Measurements from ENCODE around the gene FARP2. TPM values are rescaled to one million over a fixed set of nuclear protein-coding genes. Genes with fewer than 3 reads are reported as not detected.

Gene FARP2
- polyA plus RNA-seq, 1 of the 3 experiments (the other 2 are of a cell fraction): 11.5 TPM

DNA sequence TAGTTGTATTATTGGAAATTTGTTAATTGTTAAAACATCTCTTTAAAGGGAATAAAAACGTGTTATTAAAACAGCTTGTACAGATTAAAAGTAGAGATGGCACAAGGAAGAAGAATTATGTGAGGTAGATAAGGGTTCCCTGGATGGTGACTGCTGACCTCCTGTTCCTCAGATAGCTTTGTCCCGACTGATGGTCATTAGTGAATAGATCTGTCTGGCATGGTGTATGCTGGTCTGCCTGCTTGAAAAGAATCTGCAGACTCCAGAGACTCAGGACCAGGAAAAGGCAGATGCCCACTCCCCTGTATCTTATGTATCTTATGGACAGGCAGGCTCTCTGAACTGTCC lies 5.6 kb upstream of the FARP2 start:
- no peaks in the 10 kb centered on the region for H3K9me2 ChIP-seq
- peaks cover 49% of the 10 kb centered on the region for H3F3A ChIP-seq (replicated peaks; ENCODE audit: insufficient read depth)
- peaks cover 0 to 4% of the 10 kb centered on the region in 2 experiments; a peak in 1 of 4 replicates for H3K4me1 ChIP-seq (ENCODE audit: control insufficient read depth in 1 of 2, insufficient read depth in 2 of 2, low read depth in 1 of 2, low read length in 1 of 2)
- TF ChIP-seq RCOR1 (IDR thresholded peaks at IDR 0.05; ENCODE audit: low read length) (no peak), TCF12 (IDR thresholded peaks at IDR 0.05) (no peak), NFIC (IDR thresholded peaks at IDR 0.05; ENCODE audit: borderline replicate concordance) (no peak), SMC3 (IDR thresholded peaks at IDR 0.05; ENCODE audit: low read depth, low read length) (no peak), FOSL2 (IDR thresholded peaks at IDR 0.05; ENCODE audit: borderline replicate concordance, low read depth) (no peak), RFX5 (IDR thresholded peaks at IDR 0.05; ENCODE audit: low read length) (no peak), NRF1 (IDR thresholded peaks at IDR 0.05; ENCODE audit: low read depth, low read length) (no peak), RXRA (IDR thresholded peaks at IDR 0.05; ENCODE audit: borderline replicate concordance, low read depth) (no peak), POLR2AphosphoS5 (IDR thresholded peaks at IDR 0.05; ENCODE audit: low read depth, low read length) (no peak), ELF1 (IDR thresholded peaks at IDR 0.05) (no peak), SIN3A (IDR thresholded peaks at IDR 0.05; ENCODE audit: borderline replicate concordance, low read depth, low read length) (no peak), GATA2 (CRISPR knock-in tag; IDR thresholded peaks at IDR 0.05) (no peak), TEAD4 (IDR thresholded peaks at IDR 0.05; ENCODE audit: borderline replicate concordance, insufficient read depth) (no peak), RAD21 (IDR thresholded peaks at IDR 0.05; ENCODE audit: low read length) (no peak), MXI1 (IDR thresholded peaks at IDR 0.05; ENCODE audit: low read depth, low read length) (no peak), EZH2phosphoT487 (IDR thresholded peaks at IDR 0.05; ENCODE audit: borderline replicate concordance, low read depth) (no peak)
- TF ChIP-seq, protein P1, sequence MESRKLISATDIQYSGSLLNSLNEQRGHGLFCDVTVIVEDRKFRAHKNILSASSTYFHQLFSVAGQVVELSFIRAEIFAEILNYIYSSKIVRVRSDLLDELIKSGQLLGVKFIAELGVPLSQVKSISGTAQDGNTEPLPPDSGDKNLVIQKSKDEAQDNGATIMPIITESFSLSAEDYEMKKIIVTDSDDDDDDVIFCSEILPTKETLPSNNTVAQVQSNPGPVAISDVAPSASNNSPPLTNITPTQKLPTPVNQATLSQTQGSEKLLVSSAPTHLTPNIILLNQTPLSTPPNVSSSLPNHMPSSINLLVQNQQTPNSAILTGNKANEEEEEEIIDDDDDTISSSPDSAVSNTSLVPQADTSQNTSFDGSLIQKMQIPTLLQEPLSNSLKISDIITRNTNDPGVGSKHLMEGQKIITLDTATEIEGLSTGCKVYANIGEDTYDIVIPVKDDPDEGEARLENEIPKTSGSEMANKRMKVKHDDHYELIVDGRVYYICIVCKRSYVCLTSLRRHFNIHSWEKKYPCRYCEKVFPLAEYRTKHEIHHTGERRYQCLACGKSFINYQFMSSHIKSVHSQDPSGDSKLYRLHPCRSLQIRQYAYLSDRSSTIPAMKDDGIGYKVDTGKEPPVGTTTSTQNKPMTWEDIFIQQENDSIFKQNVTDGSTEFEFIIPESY (IDR thresholded peaks at IDR 0.05; ENCODE audit: borderline replicate concordance, low read depth): no peak
- TF ChIP-seq, protein P2, sequence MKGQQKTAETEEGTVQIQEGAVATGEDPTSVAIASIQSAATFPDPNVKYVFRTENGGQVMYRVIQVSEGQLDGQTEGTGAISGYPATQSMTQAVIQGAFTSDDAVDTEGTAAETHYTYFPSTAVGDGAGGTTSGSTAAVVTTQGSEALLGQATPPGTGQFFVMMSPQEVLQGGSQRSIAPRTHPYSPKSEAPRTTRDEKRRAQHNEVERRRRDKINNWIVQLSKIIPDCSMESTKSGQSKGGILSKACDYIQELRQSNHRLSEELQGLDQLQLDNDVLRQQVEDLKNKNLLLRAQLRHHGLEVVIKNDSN (IDR thresholded peaks at IDR 0.05; ENCODE audit: borderline replicate concordance, low read depth): no peak
- TF ChIP-seq, protein P3, sequence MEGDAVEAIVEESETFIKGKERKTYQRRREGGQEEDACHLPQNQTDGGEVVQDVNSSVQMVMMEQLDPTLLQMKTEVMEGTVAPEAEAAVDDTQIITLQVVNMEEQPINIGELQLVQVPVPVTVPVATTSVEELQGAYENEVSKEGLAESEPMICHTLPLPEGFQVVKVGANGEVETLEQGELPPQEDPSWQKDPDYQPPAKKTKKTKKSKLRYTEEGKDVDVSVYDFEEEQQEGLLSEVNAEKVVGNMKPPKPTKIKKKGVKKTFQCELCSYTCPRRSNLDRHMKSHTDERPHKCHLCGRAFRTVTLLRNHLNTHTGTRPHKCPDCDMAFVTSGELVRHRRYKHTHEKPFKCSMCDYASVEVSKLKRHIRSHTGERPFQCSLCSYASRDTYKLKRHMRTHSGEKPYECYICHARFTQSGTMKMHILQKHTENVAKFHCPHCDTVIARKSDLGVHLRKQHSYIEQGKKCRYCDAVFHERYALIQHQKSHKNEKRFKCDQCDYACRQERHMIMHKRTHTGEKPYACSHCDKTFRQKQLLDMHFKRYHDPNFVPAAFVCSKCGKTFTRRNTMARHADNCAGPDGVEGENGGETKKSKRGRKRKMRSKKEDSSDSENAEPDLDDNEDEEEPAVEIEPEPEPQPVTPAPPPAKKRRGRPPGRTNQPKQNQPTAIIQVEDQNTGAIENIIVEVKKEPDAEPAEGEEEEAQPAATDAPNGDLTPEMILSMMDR (IDR thresholded peaks at IDR 0.05): no peak
- no peaks in the 10 kb centered on the region for H3K27me3 ChIP-seq (ENCODE audit: insufficient read depth)
- H3K4me3 ChIP-seq (ENCODE audit: low read depth in 2 of 2, low read length in 1 of 2): no peak overlapping the region
- H3K9ac ChIP-seq: no peak overlapping the region
- H3K79me2 ChIP-seq (ENCODE audit: insufficient read depth): 0 out of 2 replicates have a peak, but pooled peaks cover 5% of the 10 kb centered on the region
- POLR2A ChIA-PET: no interaction called here
- H3K27ac ChIP-seq (ENCODE audit: low read depth in 2 of 2, low read length in 1 of 2): no peak overlapping the region
- CTCF ChIA-PET: interaction anchor here (1.3 kb wide), 1 partner anchor 499 kb away, joined by 3 read pairs; no protein-coding TSS in a partner anchor
- WGBS (ENCODE audit: low lambda C conversion rate): 84% methylated on average over 2 of the region's 2 CpGs
- H3K9me3 ChIP-seq: no peaks in the 10 kb centered on the region
- H3K4me2 ChIP-seq: no peak overlapping the region
- DNase-seq: no peak
- no peaks in the 10 kb centered on the region; the same call in 1 of the 2 replicates for H4K20me1 ChIP-seq (ENCODE audit: insufficient read depth)
- peaks cover 66 to 84% of the 10 kb centered on the region in 2 experiments for H3K36me3 ChIP-seq (replicated peaks in 1 of 2; ENCODE audit: control insufficient read depth in 1 of 2, insufficient read depth in 2 of 2, low read length in 1 of 2)
- H2AFZ ChIP-seq (ENCODE audit: low read depth): no peak overlapping the region
